Measurements from ENCODE around the gene NIPAL4. TPM values are rescaled to one million over a fixed set of nuclear protein-coding genes. Genes with fewer than 3 reads are reported as not detected.

The NIPAL4 gene
- total RNA-seq, 1 experiment from 2014 or later: not detected

- no peak overlapping the region for H2AK5ac ChIP-seq (ENCODE audit: insufficient read length, low read length)
- no peak overlapping the region for H3K4me2 ChIP-seq (ENCODE audit: insufficient read depth, insufficient read length, low read length)
- no peak overlapping the region for H4K8ac ChIP-seq (replicated peaks; ENCODE audit: insufficient read length, low read depth, low read length)
- Mint-ChIP-seq H3K27me3 (ENCODE audit: low read depth) (no peaks in the 10 kb centered on the region), H3K4me1 (no peaks in the 10 kb centered on the region), H3K9me3 (no peaks in the 10 kb centered on the region), H3K36me3 (ENCODE audit: insufficient read depth in 1 of 3, low read depth in 3 of 3) (peaks cover 6 to 7% (median 6%) of the 10 kb centered on the region in 3 experiments; a peak in 6 of 7 replicates), H3K27ac (no peak overlapping the region), H3K4me3 (no peak overlapping the region)
- H3K79me2 ChIP-seq (ENCODE audit: insufficient read depth, low read length): no peaks in the 10 kb centered on the region
- H4K20me1 ChIP-seq (ENCODE audit: control insufficient read depth, insufficient read depth, insufficient read length): no peaks in the 10 kb centered on the region
- no peak overlapping the region for H3K56ac ChIP-seq (ENCODE audit: insufficient read length, low read depth, low read length)
- no peak overlapping the region for H3T11ph ChIP-seq (ENCODE audit: low read length)
- H3K9me3 ChIP-seq (ENCODE audit: control insufficient read depth, low read depth, low read length): no peaks in the 10 kb centered on the region
- H4K91ac ChIP-seq (ENCODE audit: insufficient read length, low read depth, low read length): no peak overlapping the region
- no peaks in the 10 kb centered on the region for H3K27me3 ChIP-seq (ENCODE audit: insufficient read depth, low read length)
- no peaks in the 10 kb centered on the region for H3K79me1 ChIP-seq (ENCODE audit: insufficient read depth, low read depth, low read length, poor library complexity, severe bottlenecking)
- no peak overlapping the region for H3K9ac ChIP-seq (ENCODE audit: extremely low read depth, insufficient read length, low read length)
- no peak overlapping the region for H3K18ac ChIP-seq (ENCODE audit: insufficient read length, low read depth, low read length)
- H2BK12ac ChIP-seq (ENCODE audit: insufficient read length, low read depth, low read length): no peak overlapping the region
- H3K23ac ChIP-seq (ENCODE audit: insufficient read length, low read depth, low read length): no peak overlapping the region
- H3K23me2 ChIP-seq (ENCODE audit: insufficient read length, low read depth, low read length, poor library complexity, severe bottlenecking): no peaks in the 10 kb centered on the region
- no peak overlapping the region for H4K5ac ChIP-seq (ENCODE audit: insufficient read length, low read depth, low read length)
- H2BK20ac ChIP-seq (ENCODE audit: low read depth, low read length, poor library complexity, severe bottlenecking): no peak overlapping the region
- no peak overlapping the region for H3K4ac ChIP-seq (ENCODE audit: low read depth, low read length)
- TF ChIP-seq, protein P1, sequence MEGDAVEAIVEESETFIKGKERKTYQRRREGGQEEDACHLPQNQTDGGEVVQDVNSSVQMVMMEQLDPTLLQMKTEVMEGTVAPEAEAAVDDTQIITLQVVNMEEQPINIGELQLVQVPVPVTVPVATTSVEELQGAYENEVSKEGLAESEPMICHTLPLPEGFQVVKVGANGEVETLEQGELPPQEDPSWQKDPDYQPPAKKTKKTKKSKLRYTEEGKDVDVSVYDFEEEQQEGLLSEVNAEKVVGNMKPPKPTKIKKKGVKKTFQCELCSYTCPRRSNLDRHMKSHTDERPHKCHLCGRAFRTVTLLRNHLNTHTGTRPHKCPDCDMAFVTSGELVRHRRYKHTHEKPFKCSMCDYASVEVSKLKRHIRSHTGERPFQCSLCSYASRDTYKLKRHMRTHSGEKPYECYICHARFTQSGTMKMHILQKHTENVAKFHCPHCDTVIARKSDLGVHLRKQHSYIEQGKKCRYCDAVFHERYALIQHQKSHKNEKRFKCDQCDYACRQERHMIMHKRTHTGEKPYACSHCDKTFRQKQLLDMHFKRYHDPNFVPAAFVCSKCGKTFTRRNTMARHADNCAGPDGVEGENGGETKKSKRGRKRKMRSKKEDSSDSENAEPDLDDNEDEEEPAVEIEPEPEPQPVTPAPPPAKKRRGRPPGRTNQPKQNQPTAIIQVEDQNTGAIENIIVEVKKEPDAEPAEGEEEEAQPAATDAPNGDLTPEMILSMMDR (conservative IDR thresholded peaks at IDR 0.05): no peak
- no peak for DNase-seq
- no peak overlapping the region for H3K14ac ChIP-seq (ENCODE audit: insufficient read depth, low read length)
- H3K4me1 ChIP-seq (ENCODE audit: insufficient read depth, low read length): no peaks in the 10 kb centered on the region; the same call in 1 of the 2 replicates
- no peak overlapping the region for H2BK120ac ChIP-seq (ENCODE audit: low read depth, low read length, poor library complexity, severe bottlenecking)
- H2AFZ ChIP-seq (ENCODE audit: low read length): no peak overlapping the region
- no peak overlapping the region for H3K27ac ChIP-seq (ENCODE audit: insufficient read length, low read depth, low read length)
- no peak overlapping the region for H2BK15ac ChIP-seq (ENCODE audit: low read depth, low read length)
- H2BK5ac ChIP-seq (ENCODE audit: insufficient read length, low read length): no peak overlapping the region
Observed at GRCh38 chr5:157509587-157509986, 49.6 kb downstream of the NIPAL4 start.
